ENCODE measurements around the gene NXPE1.
"Not testable (repeated sequence)": the region's sequence is repeated elsewhere in the genome, so short reads cannot be mapped to it uniquely, and the experiment has no call there.

NXPE1 gene

DNA sequence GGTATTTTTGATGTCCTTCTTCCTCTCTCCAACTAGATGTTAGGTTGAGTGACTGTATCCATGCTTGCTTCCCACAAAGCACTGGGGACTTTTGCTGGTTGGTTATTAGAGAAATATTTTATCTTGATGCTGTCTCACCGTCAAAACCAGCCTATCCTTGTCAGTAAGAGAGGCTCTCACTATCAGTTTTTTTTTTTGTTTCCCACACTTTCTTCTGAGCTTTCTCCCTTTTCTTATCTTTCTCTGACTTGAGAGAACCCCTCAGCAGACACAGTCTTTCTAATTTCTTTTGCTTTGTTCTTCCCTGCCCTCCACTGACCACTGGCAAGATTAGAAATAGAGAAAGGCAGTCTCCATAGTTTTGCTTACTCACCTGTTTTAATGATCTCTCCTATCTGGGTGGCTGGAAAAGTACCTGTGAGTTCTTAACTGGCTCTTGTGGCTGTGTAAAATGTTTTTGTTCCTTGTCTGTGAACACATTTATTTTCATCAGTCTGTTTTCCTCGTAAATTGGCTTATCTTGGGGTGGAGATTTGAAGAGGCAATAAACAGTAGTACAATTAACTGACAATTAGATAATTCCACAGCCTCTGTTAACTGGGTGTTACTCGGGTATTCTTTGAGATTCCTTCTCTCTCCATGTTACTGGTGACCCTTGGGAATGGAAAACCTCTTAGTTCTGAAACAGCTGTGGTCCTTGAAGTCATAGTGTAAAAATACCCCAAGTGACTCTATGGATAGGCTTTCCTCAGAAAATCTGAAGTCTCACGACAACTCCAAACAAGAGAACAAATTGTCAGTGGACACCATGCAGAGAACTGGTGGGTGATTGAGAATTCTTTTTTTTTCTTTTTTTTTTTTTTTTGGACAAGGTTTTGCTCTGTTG lies at the start of gene NXPE1:
Gene NXPE1, minus strand, starts transcription at position 457 of the 886 bp plus-strand sequence. CDS start 8,680 bp downstream, outside the sequence.
- DNase-seq: no peak

DNA sequence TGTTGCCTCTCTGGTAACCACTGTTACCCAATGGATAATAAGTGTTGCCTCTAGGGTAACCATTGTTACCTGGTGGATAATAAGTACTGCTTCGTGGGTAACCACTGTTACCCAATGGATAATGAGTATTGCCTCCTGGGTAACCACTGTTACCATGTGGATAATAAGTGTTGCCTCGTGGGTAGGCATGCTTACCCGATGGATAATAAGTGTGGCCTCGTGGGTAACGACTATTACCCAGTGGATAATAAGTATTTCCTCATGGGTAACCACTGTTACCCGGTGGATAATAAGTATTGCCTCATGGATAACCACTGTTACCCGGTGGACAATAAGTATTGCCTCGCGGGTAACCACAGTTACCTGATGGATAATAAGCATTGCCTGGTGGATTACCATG lies 49.7 kb upstream of the NXPE1 start:
- no peak for DNase-seq

DNA sequence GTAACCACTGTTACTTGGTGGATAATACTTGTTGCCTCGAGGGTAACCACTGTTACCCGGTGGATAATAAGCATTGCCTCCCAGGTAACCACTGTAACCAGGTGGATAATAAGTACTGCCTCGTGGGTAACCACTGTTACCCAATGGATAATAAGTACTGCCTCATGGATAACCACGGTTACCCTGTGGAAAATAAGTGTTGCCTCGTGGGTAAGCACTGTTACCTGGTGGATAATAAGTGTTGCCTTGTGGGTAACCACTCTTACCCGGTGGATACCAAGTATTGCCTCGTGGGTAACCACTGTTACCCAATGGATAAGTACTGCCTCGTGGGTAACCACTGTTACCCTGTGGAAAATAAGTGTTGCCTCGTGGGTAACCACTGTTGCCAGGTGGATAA lies 48.9 kb upstream of the NXPE1 start:
- DNase-seq: not testable (repeated sequence)

DNA sequence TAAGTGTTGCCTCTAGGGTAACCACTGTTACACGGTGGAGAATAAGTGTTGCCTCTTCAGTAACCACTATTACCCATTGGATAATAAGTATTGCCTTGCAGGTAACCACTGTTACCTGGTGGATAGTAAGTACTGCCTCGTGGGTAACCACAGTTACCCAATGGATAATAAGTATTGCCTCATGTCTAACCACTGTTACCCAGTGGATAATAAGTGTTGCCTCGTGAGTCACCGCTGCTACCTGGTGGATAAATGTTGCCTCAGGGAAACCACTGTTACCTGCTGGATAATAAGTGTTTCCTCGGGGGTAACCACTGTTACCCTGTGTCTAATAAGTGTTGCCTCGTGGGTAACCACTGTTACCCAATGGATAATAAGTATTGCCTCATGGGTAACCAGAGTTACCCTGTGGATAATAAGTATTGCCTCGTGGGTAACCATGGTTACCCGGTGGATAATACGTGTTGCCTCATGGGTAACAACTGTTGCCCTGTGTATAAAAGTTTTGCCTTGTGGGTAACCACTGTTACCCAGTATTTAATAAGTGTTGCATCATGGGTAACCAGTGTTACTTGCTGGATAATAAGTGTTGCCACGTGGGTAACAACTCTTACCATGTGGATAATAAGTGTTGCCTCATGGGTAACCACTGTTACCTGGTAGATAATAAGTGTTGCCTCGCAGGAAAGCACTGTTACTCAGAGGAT lies 48.2 kb upstream of the NXPE1 start:
- DNase-seq: no peak

DNA sequence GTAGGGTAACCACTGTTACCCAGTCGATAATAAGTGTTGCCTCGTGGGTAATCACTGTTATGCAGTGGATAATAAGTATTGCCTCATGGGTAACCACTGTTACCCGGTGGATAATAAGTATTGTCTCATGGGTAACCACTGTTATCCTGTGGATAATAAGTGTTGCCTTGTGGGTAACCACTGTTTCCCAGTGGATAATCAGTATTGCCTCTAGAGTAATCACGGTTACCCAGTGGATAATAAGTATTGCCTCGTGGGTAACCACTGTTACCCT lies 47.1 kb upstream of the NXPE1 start:
- not testable (repeated sequence) for DNase-seq

DNA sequence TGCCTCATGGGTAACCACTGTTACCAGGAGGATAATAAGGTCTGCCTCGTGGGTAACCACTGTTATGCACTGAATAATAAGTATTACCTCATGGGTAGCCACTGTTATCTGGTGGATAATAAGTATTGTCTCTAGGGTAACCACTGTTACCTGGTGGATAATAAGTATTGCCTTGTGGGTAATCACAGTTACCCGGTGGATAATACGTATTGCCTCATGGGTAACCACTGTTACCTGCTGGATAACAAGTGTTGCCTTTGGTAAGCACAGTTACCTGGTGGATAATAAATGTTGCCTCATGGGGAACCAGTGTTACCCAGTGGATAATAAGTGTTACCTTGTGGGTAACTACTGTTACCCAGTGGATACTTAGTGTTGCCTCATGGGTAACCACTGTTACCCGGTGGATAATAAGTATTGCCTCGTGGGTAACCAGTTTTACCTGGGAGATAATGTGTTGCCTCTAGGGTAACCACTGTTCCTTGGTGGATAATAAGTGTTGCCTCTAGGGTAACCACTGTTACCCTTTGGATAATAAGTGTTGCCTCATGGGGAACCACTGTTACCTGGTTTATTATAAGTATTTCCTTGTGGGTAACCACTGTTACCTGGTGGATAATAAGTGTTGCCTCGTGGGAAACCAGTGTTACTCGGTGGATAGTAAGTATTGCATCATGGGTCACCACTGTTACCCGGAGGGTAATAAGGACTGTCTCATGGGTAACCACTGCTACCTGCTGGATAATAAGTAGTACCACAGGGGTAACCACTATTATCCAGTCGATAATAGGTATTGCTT lies 46.5 kb upstream of the NXPE1 start:
- no peak for DNase-seq

DNA sequence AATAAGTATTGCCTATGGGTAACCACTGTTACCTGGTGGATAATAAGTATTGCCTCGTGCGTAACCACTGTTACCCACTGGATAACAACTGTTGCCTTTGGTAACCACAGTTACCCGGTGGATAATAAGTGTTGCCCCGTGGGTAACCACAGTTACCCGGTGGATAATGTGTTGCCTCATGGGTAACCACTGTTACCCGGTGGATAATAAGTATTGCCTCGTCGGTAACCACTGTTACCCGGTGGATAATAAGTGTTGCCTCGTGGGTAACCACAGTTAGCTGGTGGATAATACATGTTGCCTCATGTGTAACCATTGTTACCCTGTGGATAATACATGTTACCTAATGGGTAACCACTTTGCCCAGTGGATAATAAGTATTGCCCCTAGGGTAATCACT lies 45.7 kb upstream of the NXPE1 start:
- DNase-seq: no peak

DNA sequence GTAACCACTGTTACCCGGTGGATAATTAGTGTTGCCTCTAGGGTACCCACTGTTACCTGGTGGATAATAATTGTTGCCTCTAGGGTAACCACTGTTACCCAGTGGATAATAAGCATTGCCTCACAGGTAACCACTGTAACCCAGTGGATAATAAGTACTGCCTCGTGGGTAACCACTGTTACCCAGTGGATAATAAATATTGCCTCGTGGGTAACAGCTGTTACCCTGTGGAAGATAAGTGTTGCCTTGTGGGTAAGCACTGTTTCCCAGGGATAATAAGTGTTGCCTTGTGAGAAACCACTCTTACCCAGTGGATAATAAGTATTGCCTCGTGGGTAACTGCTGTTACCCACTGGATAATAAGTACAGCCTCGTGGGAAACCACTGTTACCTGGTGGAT lies 45.2 kb upstream of the NXPE1 start:
- DNase-seq: no peak

DNA sequence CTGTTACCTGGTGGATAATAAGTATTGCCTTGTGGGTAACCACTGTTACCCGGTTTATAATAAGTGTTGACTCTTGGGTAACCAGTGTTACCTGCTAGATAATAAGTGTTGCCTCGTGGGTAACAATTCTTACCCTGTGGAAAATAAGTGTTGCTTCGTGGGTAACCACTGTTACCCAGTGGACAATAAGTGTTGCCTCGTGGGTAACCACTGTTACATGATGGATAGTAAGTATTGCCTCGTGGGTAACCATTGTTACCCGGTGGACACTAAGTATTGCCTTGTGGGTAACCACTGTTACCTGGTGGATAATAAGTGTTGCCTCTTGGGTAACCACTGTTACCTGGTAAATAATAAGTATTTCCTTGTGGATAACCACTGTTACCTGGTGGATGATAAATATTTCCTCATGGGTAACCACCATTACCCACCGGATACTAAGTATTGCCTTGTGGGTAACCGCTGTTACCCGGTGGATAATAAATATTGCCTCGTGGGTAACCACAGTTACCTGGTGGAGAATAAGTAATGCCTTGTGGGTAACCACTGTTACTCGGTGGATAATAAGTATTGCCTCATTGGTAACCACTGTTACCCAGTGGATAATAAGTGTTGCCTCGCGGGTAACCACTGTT lies 44.6 kb upstream of the NXPE1 start:
- no peak for DNase-seq

DNA sequence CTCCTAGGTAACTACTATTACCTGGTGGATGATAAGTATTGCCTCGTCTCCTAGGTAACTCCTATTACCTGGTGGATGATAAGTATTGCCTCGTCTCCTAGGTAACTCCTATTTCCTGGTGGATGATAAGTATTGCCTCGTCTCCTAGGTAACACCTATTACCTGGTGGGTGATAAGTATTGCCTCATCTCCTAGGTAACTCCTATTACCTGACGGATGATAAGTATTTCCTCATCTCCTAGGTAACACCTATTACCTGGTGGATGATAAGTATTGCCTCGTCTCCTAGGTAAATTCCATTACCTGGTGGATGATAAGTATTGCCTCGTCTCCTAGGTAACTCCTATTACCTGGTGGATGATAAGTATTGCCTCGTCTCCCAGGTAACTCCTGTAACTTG lies 43.5 kb upstream of the NXPE1 start:
- DNase-seq: not testable (repeated sequence)

DNA sequence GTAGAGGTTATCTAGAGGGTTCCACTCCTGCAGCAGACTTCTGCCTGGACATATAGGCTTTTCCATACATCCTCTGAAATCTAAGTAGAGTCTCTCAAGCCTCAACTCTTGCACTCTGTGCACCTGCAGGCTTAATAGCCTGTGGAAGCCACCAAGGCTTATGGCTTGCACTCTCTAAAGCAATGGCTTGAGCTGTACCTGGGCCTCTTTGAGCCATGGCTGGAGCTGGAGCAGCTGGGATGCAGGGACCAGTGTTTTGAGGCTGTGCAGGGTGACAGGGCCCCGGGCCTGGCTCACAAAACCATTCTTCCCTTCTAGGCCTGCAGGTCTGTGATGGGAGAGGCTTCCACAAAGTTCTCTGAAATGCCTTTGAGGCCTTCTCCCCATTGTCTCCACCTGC lies 38.8 kb upstream of the NXPE1 start:
- DNase-seq: no peak

DNA sequence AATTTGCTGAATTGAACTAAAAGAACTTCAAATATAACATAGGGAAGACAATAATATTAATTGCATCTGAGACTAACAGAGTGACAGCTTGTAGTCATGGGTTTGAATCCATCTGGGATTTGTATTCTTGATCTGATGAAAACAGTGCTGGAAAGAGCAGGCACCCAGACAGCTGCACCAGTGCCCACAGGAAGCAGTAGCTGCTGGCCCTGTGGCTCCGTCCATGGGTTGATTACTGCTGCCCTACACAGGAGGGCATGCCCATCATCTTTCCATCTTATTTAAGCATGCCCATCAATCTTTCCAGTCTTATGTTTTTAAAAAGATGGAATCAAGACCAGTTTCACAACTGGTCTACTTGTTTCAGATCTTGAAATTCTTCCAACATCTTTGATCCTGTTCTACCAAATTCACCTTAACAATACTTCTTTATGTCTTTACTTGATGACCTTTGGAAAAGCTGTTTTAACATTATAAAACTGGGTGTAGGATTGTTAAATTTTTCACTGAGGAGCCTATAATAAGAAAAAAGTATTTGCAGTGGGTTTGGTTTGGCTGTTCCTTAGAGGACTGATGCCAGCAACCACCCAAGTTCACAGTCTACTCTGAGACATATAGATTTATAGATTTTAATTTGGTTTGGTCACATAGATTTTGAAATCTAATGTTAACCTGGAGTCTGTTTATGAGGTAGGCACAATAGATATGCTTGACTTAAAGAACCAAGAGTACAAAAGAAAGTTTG lies 36.7 kb upstream of the NXPE1 start:
- DNase-seq: no peak

DNA sequence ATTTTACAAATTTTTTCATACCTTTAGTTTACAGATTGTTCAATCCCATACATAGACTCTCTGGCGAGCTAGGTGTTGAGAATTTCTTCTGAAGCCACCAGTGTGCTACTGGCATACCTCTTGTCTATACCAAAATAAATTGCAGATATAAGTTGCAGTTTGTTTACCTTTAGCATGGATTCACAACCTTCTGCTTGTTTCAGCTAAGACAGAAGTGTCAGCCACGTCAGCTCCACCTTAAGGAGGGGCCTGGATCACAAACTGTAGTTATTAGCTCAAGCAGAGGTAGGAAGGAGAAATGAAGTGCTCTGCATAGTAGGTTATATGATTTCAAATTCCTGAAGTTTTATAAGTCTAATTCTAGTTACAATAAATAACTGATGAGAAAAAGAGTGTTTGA lies 35.9 kb upstream of the NXPE1 start, which contains the start of gene NXPE4:
Gene NXPE4, minus strand, starts transcription at position 216 of the 400 bp plus-strand sequence. CDS start 1,027 bp downstream, outside the sequence.
- DNase-seq: no peak

DNA sequence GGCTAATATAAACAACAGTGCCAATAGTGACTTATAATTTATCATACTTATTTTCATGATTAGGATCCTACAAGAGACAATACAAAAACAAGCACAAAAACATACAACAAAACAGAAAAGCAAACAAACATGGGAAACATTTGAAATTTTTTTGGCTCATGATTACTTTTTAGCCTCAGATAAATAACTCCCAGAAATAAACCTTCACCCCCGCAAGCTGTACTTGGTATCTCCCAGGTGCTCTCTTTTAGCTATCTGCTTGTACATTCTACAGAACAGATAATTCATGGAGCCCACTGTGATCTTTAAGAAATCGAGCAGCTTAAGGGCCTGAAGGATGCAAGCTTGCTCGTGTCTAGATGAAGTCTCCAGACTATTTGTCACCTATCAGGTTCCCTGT lies 35.0 kb upstream of the NXPE1 start:
- DNase-seq: no peak

DNA sequence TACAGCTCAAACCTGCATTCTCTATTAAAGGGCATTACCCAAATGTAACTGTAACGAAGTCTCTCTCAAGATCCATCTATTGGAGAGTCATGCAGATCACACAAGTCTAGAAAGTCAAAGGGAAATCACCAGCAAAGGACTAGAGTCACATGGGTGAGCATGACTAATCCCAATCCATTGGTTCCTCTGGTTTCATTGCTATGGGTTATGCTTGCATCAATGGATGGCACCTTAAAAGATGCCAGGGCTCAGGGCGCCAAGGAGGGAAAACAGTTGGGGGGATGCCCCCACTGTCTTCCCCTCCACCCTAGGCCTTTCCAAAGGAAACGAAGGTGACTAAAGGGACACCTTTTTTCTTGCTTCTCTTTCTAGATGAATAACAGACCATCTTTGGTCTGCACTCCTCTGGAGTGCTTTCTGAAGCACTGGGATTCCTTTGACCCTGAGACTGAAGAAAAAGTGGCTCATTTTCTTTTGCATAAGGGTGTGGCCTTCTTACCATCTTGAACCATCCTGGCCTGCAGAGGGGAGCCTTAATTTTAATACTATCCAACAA lies 27.8 kb upstream of the NXPE1 start:
- no peak for DNase-seq

DNA sequence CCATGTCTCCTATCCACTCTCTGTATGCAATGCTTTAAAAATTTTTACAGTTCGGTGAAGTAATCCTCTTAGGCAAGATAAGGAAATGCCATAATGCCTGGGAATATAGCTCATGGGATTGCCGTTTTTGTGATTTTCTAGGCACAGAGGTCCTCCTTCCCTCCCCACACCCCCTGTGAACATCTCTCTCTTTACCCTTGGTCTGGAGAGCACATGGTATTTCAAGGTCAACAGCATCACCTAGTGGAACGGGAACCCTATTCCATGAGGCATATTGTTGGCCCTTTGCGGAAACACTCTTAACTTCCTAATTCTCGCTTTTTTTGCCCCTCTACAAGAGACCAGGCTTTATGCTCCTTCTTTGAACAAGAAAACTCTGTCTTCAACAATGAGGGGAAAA lies 27.1 kb upstream of the NXPE1 start:
- DNase-seq: no peak

DNA sequence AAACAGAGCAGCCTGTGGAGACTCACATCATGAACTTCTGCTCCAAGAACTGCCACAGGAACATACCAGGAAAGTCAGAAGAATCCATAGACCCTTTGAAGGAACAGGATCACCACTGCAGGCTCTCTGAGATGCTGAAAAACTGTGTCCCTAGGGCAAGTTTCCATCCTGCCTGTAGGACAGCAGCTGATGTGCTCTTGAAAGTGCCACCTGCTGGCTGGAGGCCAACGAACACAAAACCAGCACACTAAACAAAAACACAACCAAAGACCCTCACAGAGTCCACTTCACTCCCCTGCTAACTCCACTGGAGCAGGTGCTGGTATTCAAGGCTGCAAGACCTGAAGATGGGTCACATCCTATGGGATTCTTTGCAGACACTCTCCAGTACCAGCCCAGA lies 12.0 kb upstream of the NXPE1 start:
- no peak for DNase-seq

DNA sequence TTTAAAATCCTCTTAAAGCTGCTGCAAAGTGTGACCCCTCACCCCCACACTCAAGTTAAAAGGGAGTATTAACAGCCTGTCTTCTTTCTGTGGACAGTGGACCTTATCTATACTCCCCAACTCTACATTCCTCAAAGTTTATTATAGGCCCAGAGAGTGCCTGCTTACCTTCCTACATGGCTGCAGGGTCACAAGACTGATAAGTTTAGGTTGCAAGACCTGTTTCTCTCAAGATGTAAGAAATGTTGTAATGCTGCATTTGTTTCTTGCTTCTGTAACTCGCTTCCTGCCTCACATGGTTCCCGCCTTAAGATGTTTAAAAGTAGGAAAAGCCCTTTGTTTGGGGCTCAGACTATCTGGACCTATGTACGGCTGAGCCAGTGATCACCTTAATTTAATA lies 10.1 kb upstream of the NXPE1 start:
- no peak for DNase-seq

DNA sequence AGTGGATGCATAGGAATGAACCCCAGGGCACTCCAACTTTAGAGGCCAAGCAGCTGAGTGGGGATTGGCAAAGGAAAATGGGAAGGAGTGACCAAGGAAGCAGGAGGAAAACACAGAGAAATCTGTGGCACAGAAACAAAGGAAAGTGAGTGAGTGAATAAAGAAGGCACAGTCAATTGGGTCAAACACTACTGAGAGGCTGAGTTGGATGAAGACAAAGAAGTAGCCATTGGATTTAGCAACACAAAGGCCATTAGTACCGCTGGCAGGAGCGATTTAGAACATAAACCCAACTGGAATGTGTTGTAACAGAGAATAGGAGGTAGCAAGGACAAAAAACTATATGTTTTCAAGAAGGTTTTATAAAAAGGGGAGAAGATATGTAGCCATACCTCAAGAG lies 6.6 kb upstream of the NXPE1 start:
- no peak for DNase-seq

DNA sequence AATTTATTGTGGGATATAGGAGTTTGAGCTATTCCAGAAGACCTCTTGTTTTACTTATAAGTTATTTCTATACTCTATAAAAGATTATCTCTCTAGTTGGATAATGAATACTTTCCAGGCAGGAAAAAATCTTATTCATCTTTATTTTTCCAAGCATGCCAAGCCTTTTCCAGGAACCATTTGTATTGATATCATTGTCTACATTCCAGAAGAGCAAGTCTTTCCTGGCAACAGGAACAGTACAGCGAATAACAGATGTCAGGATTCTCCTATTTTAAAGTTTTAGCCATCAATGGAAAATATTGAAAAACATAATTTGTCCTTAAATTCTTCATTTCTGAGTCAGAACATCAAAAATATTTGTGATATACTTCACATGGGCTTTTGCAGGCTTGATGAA lies 5.2 kb upstream of the NXPE1 start:
- no peak for DNase-seq

DNA sequence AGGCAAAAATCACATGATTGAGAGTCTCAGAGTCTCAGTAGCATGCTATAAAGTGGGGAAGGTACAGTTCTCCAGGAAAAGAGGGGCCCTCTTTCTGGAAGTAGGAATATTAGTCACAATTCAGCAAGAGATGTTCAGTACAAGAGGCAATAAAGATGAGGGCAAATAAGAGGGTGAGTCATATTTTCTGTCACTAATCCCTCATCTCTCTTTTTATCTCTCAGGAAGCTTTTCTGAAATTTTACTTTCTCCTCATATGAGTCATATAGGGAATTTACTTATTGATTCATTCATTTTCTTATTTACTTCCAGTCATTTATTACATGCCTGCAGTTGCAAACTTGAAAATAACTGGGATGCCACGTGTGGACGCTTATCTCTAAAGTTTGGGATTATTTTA lies 3.4 kb upstream of the NXPE1 start:
- no peak for DNase-seq

All from NK-92 treated with Interleukin-12 subunit alpha and Interleukin-12 subunit beta, amount 100 ng/mL, for 24 hours (cell line).